ENCODE results near the gene PIGK. TPM values are rescaled to one million over a fixed set of nuclear protein-coding genes. Genes with fewer than 3 reads are reported as not detected.

PIGK gene
- total and polyA plus RNA-seq, 3 donors from 2014 or later = 11.4 to 20.7 (median 17.4) TPM

DNA sequence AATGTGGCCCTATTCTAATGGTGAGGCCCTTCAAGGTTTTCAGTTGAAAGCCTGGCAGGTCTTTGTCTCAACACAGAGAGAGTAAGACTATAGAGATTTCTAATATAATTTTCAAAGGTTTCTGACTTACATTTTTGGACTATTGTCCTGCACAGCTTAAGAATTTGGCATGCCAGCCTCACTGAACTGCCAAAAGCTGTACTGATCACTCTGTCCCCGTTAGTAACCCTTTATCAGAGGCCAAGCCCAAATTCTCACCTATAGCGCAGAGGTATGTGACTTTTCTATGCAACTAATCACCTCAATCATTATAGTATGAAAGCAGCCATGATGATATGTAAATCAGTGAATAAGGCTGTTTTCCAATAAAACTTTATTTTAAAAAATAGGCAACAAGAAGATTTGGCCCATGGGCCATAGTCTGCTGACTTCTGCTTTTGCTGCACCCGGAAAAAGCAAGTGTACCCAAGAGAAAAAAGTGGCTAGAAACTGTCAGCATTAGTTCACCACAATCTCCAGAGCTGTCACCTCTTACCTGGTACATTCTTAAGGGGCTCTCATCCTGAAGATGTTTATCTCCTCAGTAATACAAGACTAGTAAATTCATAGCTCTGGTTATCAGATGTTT lies 85.4 kb downstream of the PIGK start:
- Histone ChIP-seq H3K4me3 (no peak overlapping the region), H3K27me3 (no peaks in the 10 kb centered on the region), H3K4me1 (no peaks in the 10 kb centered on the region), H3K9me3 (no peaks in the 10 kb centered on the region), H3K36me3 (ENCODE audit: low read depth, missing control alignments) (no peaks in the 10 kb centered on the region), H3K27ac (no peak overlapping the region)
- intact Hi-C loops (cut with DNase I; ENCODE audit: low total_unique reads) = no loop called here
- no peak for TF ChIP-seq POLR2A (IDR thresholded peaks at IDR 0.05)
- TF ChIP-seq, protein P1, sequence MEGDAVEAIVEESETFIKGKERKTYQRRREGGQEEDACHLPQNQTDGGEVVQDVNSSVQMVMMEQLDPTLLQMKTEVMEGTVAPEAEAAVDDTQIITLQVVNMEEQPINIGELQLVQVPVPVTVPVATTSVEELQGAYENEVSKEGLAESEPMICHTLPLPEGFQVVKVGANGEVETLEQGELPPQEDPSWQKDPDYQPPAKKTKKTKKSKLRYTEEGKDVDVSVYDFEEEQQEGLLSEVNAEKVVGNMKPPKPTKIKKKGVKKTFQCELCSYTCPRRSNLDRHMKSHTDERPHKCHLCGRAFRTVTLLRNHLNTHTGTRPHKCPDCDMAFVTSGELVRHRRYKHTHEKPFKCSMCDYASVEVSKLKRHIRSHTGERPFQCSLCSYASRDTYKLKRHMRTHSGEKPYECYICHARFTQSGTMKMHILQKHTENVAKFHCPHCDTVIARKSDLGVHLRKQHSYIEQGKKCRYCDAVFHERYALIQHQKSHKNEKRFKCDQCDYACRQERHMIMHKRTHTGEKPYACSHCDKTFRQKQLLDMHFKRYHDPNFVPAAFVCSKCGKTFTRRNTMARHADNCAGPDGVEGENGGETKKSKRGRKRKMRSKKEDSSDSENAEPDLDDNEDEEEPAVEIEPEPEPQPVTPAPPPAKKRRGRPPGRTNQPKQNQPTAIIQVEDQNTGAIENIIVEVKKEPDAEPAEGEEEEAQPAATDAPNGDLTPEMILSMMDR (IDR thresholded peaks at IDR 0.05) = no peak
- no peak for DNase-seq
- 87 to 97% methylated on average over 3 of the region's 3 CpGs for WGBS, 2 donors

DNA sequence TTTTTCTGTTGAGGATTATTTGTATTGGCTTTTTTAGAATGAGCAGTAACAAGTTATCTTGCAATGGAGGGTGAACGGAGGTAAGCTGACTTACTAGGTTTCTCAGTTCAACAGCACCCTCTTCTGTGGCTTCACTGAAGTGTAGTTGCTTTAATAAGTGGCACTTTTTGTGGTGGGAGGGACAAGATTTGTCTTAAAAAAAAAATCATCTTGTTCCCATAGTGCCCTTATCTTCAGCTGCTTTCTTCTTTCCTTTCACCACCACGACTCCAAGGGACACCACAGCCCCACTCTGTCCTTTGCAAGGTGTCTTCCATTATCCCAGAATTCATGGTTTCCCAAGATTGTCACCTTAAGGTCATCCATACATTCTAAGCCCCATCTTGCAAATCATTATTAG lies 92.9 kb downstream of the PIGK start:
- peak; percentile 63 for DNase-seq
- Histone ChIP-seq H3K36me3 (ENCODE audit: low read depth, missing control alignments) (no peaks in the 10 kb centered on the region), H3K27me3 (no peaks in the 10 kb centered on the region), H3K9me3 (no peaks in the 10 kb centered on the region), H3K27ac (no peak overlapping the region), H3K4me3 (no peak overlapping the region), H3K4me1 (no peaks in the 10 kb centered on the region)
- intact Hi-C loops (cut with DNase I; ENCODE audit: low total_unique reads) = no loop called here
- TF ChIP-seq, protein P1 (IDR thresholded peaks at IDR 0.05) = peak; percentile 45 to 61 (median 53)
- TF ChIP-seq POLR2A (IDR thresholded peaks at IDR 0.05) = no peak
- 35 to 38% methylated on average over 2 of the region's 2 CpGs for WGBS, 2 donors

DNA sequence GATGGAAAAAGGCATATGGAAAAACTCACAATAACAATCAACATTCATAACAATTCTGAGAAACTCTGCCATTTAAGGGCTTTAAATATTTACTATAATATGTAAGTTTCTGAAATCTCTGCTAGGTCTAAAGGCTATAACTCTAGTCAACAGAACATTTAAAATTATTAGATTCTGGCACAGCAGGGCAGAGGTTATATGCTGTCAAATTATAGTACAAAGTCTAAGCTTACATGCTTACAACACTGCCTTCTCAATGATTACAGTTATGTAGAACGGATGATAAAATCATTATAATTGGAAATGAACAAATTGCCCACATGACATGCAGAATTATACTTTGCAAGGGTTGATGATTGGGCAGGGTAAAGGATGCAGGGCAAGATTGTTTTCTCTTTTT lies 97.7 kb downstream of the PIGK start:
- TF ChIP-seq POLR2A (IDR thresholded peaks at IDR 0.05) = no peak
- TF ChIP-seq, protein P1 (IDR thresholded peaks at IDR 0.05) = no peak
- Histone ChIP-seq H3K36me3 (ENCODE audit: low read depth, missing control alignments) (no peaks in the 10 kb centered on the region), H3K4me3 (no peak overlapping the region), H3K4me1 (no peaks in the 10 kb centered on the region), H3K9me3 (no peaks in the 10 kb centered on the region), H3K27me3 (no peaks in the 10 kb centered on the region), H3K27ac (no peak overlapping the region)
- WGBS, 2 donors = 81 to 92% methylated on average over 1 of the region's 1 CpG
- no peak for DNase-seq
- intact Hi-C loops (cut with DNase I; ENCODE audit: low total_unique reads) = no loop called here

DNA sequence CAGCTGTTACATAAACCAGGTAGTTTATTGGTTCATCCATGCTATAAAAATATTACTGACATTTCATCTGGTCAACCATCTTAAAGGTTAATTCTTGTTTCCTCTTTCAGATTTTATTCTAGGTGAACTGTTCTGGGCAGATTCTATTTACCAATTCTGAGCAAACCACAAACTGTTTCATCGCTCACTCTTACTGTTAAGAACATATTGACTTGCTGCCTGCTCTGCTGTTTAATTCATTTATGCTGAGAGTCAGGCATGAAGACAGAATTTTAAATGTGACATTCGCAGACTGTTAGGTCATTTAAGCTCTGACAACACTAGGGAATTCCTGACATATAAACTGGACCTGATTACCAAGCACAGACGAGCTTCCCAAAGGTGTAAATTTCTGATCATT lies 98.3 kb downstream of the PIGK start:
- intact Hi-C loops (cut with DNase I; ENCODE audit: low total_unique reads) = no loop called here
- Histone ChIP-seq H3K36me3 (ENCODE audit: low read depth, missing control alignments) (no peaks in the 10 kb centered on the region), H3K4me1 (no peaks in the 10 kb centered on the region), H3K27me3 (no peaks in the 10 kb centered on the region), H3K4me3 (no peak overlapping the region), H3K27ac (no peak overlapping the region), H3K9me3 (no peaks in the 10 kb centered on the region)
- 89 to 95% methylated on average over 3 of the region's 3 CpGs for WGBS, 2 donors
- DNase-seq = no peak
- TF ChIP-seq, protein P1 (IDR thresholded peaks at IDR 0.05) = no peak
- TF ChIP-seq POLR2A (IDR thresholded peaks at IDR 0.05) = no peak

DNA sequence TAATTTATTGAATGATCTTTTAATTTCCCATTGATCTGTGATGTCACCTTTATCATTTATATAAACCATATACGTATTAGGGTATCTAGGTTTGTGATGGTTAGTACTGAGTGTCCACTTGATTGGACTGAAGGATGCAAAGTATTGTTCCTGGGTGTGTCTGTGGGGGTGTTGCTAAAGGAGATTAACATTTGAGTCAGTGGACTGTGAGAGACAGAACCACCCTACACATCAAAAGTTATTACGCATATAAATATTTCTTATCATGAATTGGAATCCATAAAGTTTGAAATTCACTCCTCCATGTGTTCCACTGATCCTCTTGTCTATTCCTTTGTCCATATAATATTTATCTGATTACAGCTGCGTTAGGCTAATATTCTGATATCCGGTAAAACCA lies 100.5 kb downstream of the PIGK start:
- TF ChIP-seq, protein P1 (IDR thresholded peaks at IDR 0.05) = no peak
- no peak for TF ChIP-seq POLR2A (IDR thresholded peaks at IDR 0.05)
- 88 to 96% methylated on average over 4 of the region's 4 CpGs for WGBS, 2 donors
- intact Hi-C loops (cut with DNase I; ENCODE audit: low total_unique reads) = no loop called here
- DNase-seq = no peak
- Histone ChIP-seq H3K4me1 (no peaks in the 10 kb centered on the region), H3K36me3 (ENCODE audit: low read depth, missing control alignments) (no peaks in the 10 kb centered on the region), H3K27me3 (no peaks in the 10 kb centered on the region), H3K4me3 (no peak overlapping the region), H3K27ac (no peak overlapping the region), H3K9me3 (no peaks in the 10 kb centered on the region)
